K562 (cell line): Measurements from ENCODE around the gene DIAPH3. TPM values are rescaled to one million over a fixed set of nuclear protein-coding genes. Genes with fewer than 3 reads are reported as not detected.

ENCODE experiments used
- ATAC-seq: fragments of 200-7000 bp; cut with Tn5 transposase; 3 replicates; pipeline ENCODE4 v1.9.1; 2020; ENCODE audit warnings: moderate library complexity
- BruUV-seq: library from RNA; stranded (reverse); fragments of 400-500 nt; replicated peaks from 2 replicates; lab custom pipeline; 2021; lab: Mats Ljungman, UMichigan
- CTCF ChIA-PET: fragments of 300-600 bp; formaldehyde crosslinking; extraction: SDS; loops from one replicate; lab custom pipeline; 2021; ENCODE audit warnings: low intra/inter-chr PET ratio; lab: Yijun Ruan, JAX
- POLR2A ChIA-PET: fragments of 300-600, 350-650 bp; sonication (Branson Sonifier 250); formaldehyde crosslinking; extraction: SDS; loops from one replicate; lab custom pipeline; 2021; ENCODE audit warnings: antibody characterized with exemption, inconsistent platforms; lab: Yijun Ruan, JAX
- DNase-seq, 4 experiments: peaks; one replicate each; pipeline versions ENCODE4 v3.0.0 to v3.0.0-alpha.2; 2011 to 2018; ENCODE audit warnings: low spot score in 3 of 4, mixed read lengths in 3 of 4; ENCODE audit errors: extremely low read depth in 1 of 4
- FAIRE-seq: peaks from 2 replicates; lab custom pipeline; 2011; peaks lifted over from hg19 to GRCh38; lab: Jason Lieb, UNC
- H2AFZ ChIP-seq: 2 replicates; pipeline ENCODE4 v1.6.0; 2011; ENCODE audit warnings: low read depth, low read length, control low read depth, inconsistent platforms
- H3K27ac ChIP-seq: fragments of 200-600 bp; 3 replicates; pipeline ENCODE4 v1.8.0; 2011; ENCODE audit warnings: low read depth, mild to moderate bottlenecking, control low read depth, inconsistent platforms, low read length, moderate library complexity, mixed read lengths; ENCODE audit errors: extremely low read depth
- H3K27me3 ChIP-seq, 2 experiments: fragments of 300-600 bp in 1 of 2; 2 replicates in 1 of 2; 3 replicates in 1 of 2; pipeline versions ENCODE4 v1.6.0 to v1.8.0; 2011; ENCODE audit warnings: inconsistent platforms in 2 of 2, low read length in 2 of 2, mild to moderate bottlenecking in 1 of 2, mixed read lengths in 1 of 2, moderate library complexity in 1 of 2; ENCODE audit not compliant: control insufficient read depth in 2 of 2, insufficient read depth in 2 of 2
- H3K36me3 ChIP-seq: fragments of 300-600 bp; 3 replicates; pipeline ENCODE4 v1.8.0; 2011; ENCODE audit warnings: mild to moderate bottlenecking, low read length, inconsistent platforms; ENCODE audit not compliant: control insufficient read depth, insufficient read depth
- H3K4me1 ChIP-seq, 2 experiments: fragments of 200-600 bp in 1 of 2; replicated peaks in 1 of 2; 2 replicates in 1 of 2; 3 replicates in 1 of 2; pipeline versions ENCODE4 v1.5.1 to v1.8.0; 2011; ENCODE audit warnings: inconsistent platforms in 2 of 2, low read length in 2 of 2, mild to moderate bottlenecking in 1 of 2, mixed read lengths in 1 of 2, moderate library complexity in 1 of 2; ENCODE audit not compliant: control insufficient read depth in 2 of 2, insufficient read depth in 2 of 2
- H3K4me2 ChIP-seq: 2 replicates; pipeline ENCODE4 v1.6.1; 2011; ENCODE audit warnings: low read length, control low read depth, inconsistent platforms, mixed read lengths; ENCODE audit not compliant: insufficient read depth
- H3K4me3 ChIP-seq: fragments of 200-600 bp; sonication (generic), shearing (Covaris generic); 2 replicates; pipeline ENCODE4 v1.5.1; 2016; ENCODE audit warnings: control low read depth, inconsistent platforms
- H3K79me2 ChIP-seq: fragments of 200-600 bp; 3 replicates; pipeline ENCODE4 v1.8.0; 2011; ENCODE audit warnings: low read length, inconsistent platforms; ENCODE audit not compliant: control insufficient read depth, insufficient read depth
- H3K9ac ChIP-seq, 2 experiments: 2 replicates each; pipeline versions ENCODE4 v1.6.0 to v1.6.1; 2011; ENCODE audit warnings: low read depth in 2 of 2, low read length in 2 of 2, control low read depth in 1 of 2, inconsistent platforms in 1 of 2, mild to moderate bottlenecking in 1 of 2, mixed read lengths in 1 of 2; ENCODE audit not compliant: insufficient read depth in 1 of 2
- H3K9me1 ChIP-seq: one replicate; pipeline ENCODE4 v1.6.0; 2011; ENCODE audit warnings: inconsistent platforms, mild to moderate bottlenecking, low read length, moderate library complexity; ENCODE audit not compliant: control insufficient read depth, insufficient read depth
- H3K9me3 ChIP-seq: replicated peaks from 2 replicates; pipeline ENCODE4 v1.5.1; 2011; ENCODE audit warnings: low read depth, low read length, inconsistent platforms; ENCODE audit not compliant: control insufficient read depth, insufficient read depth
- H4K20me1 ChIP-seq: replicated peaks from 2 replicates; pipeline ENCODE4 v1.6.1; 2011; ENCODE audit warnings: low read length, inconsistent platforms, mixed read lengths; ENCODE audit not compliant: control insufficient read depth, insufficient read depth
- ARNT ChIP-seq, 2 experiments: fragments of 450-650 bp; IDR thresholded peaks; 2 replicates each; pipeline ENCODE4 v1.6.1; 2016; ENCODE audit warnings: mild to moderate bottlenecking in 1 of 2
- BCLAF1 ChIP-seq, 2 experiments: fragments of 450-650 bp in 1 of 2; IDR thresholded peaks; 2 replicates each; pipeline ENCODE4 v1.6.1; 2011 to 2017; ENCODE audit warnings: low read depth in 2 of 2, antibody characterized with exemption in 1 of 2, borderline replicate concordance in 1 of 2, low read length in 1 of 2, mild to moderate bottlenecking in 1 of 2, mixed read lengths in 1 of 2; ENCODE audit not compliant: control insufficient read depth in 1 of 2
- DMBX1 ChIP-seq: fragments of 250-450 bp; sonication (Bioruptor Pico); IDR thresholded peaks from 2 replicates; pipeline ENCODE4 v1.8.0; 2022; ENCODE audit warnings: inconsistent platforms, mild to moderate bottlenecking, moderate library complexity, borderline replicate concordance
- HEY1 ChIP-seq: fragments of 250-450 bp; sonication (Bioruptor Pico); IDR thresholded peaks from 2 replicates; pipeline ENCODE4 v1.5.0; 2020; ENCODE audit warnings: mild to moderate bottlenecking, moderate library complexity, borderline replicate concordance
- NELFE ChIP-seq: IDR thresholded peaks from 2 replicates; pipeline ENCODE4 v1.6.1; 2011; ENCODE audit warnings: mild to moderate bottlenecking; ENCODE audit not compliant: insufficient read depth, insufficient read length
- PKNOX1 ChIP-seq: fragments of 450-650 bp; IDR thresholded peaks from 2 replicates; pipeline ENCODE4 v1.6.1; 2016
- ZNF174 ChIP-seq: fragments of 250-450 bp; sonication (Bioruptor Pico); IDR thresholded peaks from 2 replicates; pipeline ENCODE4 v1.4.0; 2020; ENCODE audit warnings: mild to moderate bottlenecking
- ZNF639 ChIP-seq, 2 experiments: fragments of 200-800 bp in 1 of 2; sonication (Bioruptor generic) in 1 of 2; sonication (generic) in 1 of 2; formaldehyde crosslinking in 1 of 2; IDR thresholded peaks in 1 of 2; conservative IDR thresholded peaks in 1 of 2; 2 replicates each; pipeline versions ENCODE4 v1.5.0 to v1.6.1; 2016 to 2020; ENCODE audit warnings: missing compliant biosample characterization in 1 of 2, missing genetic modification characterization in 1 of 2, missing genetic modification reagents in 1 of 2
- WGBS: fragments of 100-300 bp; shearing (Covaris generic); methylation state at CpG from one replicate; pipeline ENCODE4 v1.1.6; 2016; ENCODE audit warnings: low coverage, mixed read lengths; ENCODE audit not compliant: insufficient coverage; ENCODE audit errors: missing lambda C conversion rate; 5-methylcytosine and 5-hydroxymethylcytosine counted together
- in situ Hi-C: fragments of 300-500 bp; cut with MboI; formaldehyde crosslinking; loops from 4 replicates; pipeline ENCODE4 v1.15.0; 2018; ENCODE audit warnings: inconsistent platforms, mixed read lengths
- intact Hi-C: fragments of 100-400 bp; cut with micrococcal nuclease; formaldehyde crosslinking; loops from 2 replicates; pipeline ENCODE4 v1.14.2; 2022
- polyA plus RNA-seq, 8 experiments: library from polyadenylated mRNA; depleted of rRNA in 4 of 8; stranded (reverse) in 5 of 8; unstranded in 3 of 8; fragments of >200 nt; fragmentation: Nextera tagmentation in 2 of 8; fragmentation: Illumina TruSeq in 1 of 8; extraction: Ambion mirVana in 2 of 8; extraction: Trizol in 1 of 8; gene quantifications; 2 replicates each; pipeline versions ENCODE4 v1.2.1 to v1.2.3, GENCODE V29; 2011 to 2014; ENCODE audit warnings: inconsistent platforms in 1 of 8, missing spikeins in 1 of 8
- total RNA-seq, 7 experiments: library from RNA; depleted of rRNA in 6 of 7; stranded (reverse); fragments of >200 nt in 6 of 7; fragmentation: Illumina TruSeq in 2 of 7; extraction: Trizol in 2 of 7; gene quantifications; 2 replicates each; pipeline versions ENCODE4 v1.2.1 to v1.2.3, GENCODE V29; 2011 to 2021; ENCODE audit warnings: low replicate concordance in 1 of 7

DIAPH3 gene
- total and polyA plus RNA-seq, 9 of the 15 experiments (the other 6 are each of a cell fraction or from before 2014, with no cell fraction given) = 9.0 to 18.7 (median 14.7) TPM

GRCh38 chr13:59651479-59651878 lies 512.2 kb downstream of the DIAPH3 start:
- WGBS = 0% methylated on average over 3 of the region's 5 CpGs
- no peak overlapping the region for H3K27ac ChIP-seq
- BruUV-seq = no TSS peak
- DNase-seq (no peak), ATAC-seq (no peak), FAIRE-seq (no peak)
- H3K4me1 ChIP-seq = no peaks in the 10 kb centered on the region
- no peak overlapping the region for H3K4me2 ChIP-seq
- peaks cover 4 to 11% of the 10 kb centered on the region in 2 experiments; a peak in 3 of 5 replicates for H3K27me3 ChIP-seq
- H3K9ac ChIP-seq = no peak overlapping the region
- POLR2A ChIA-PET = no interaction called here
- no peak overlapping the region for H2AFZ ChIP-seq
- no peaks in the 10 kb centered on the region for H3K9me3 ChIP-seq
- H3K36me3 ChIP-seq = no peaks in the 10 kb centered on the region
- CTCF ChIA-PET = no interaction called here
- no peaks in the 10 kb centered on the region for H3K9me1 ChIP-seq
- in situ Hi-C loops (no loop called here), intact Hi-C loops (no loop called here)
- TF ChIP-seq ZNF639 (CRISPR knock-in tag; conservative IDR thresholded peaks at IDR 0.05 in 1 of 2, IDR thresholded peaks at IDR 0.05 in 1 of 2) (no peak), PKNOX1 (no peak), ZNF174 (no peak), ARNT (IDR thresholded peaks at IDR 0.05) (no peak), DMBX1 (CRISPR knock-in tag) (no peak), NELFE (no peak), BCLAF1 (IDR thresholded peaks at IDR 0.05; ENCODE audit: borderline replicate concordance in 1 of 2, control insufficient read depth in 1 of 2, low read depth in 2 of 2, low read length in 1 of 2) (no peak), HEY1 (CRISPR knock-in tag) (no peak)
- H3K4me3 ChIP-seq = no peak overlapping the region
- no peaks in the 10 kb centered on the region for H4K20me1 ChIP-seq
- H3K79me2 ChIP-seq = no peaks in the 10 kb centered on the region
